ENCODE measurements around the gene PRKCZ. TPM values are rescaled to one million over a fixed set of nuclear protein-coding genes. Genes with fewer than 3 reads are reported as not detected.

The PRKCZ gene
- total and polyA plus RNA-seq, 2 experiments from 2014 or later = 26.2 to 36.9 TPM

DNA sequence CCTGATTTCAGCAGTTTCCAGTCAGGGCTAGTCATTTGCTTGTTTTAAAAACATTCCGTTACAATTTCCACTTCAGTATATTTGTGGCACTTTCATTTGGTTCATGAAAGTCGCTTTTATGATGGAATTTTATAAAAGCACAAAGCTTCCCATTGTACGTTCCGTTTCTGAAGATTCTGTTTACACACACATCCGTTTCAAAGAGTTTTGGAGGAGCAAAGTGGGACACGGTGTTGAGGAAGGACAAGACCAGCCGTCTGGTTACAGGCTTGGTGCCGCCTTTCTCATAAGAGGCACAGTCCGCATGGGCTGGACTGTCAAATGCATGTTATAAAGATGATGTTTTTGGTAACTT, 84.0 kb downstream of the PRKCZ start:
- H3K4me2 ChIP-seq = no peak overlapping the region
- peak overlapping the region; percentile 21; the same call in 1 of the 3 replicates for H3K4me3 Mint-ChIP-seq

More for the DNA sequence above, 84.0 kb downstream of the PRKCZ start:
- Histone ChIP-seq H2AFZ (no peak overlapping the region), H4K20me1 (replicated peaks; ENCODE audit: insufficient read depth) (peaks cover 17% of the 10 kb centered on the region), H3K4me3 (no peak overlapping the region; the same call in 1 of the 2 replicates), H3K27ac (ENCODE audit: low read depth) (peak overlapping the region; percentile 14; the same call in 1 of the 2 replicates), H3F3A (replicated peaks; ENCODE audit: low read depth) (peaks cover 21% of the 10 kb centered on the region), H3K27me3 (ENCODE audit: insufficient read depth) (no peaks in the 10 kb centered on the region), H3K9me2 (ENCODE audit: insufficient read depth) (no peaks in the 10 kb centered on the region), H3K4me1 (ENCODE audit: insufficient read depth) (peaks cover 18% of the 10 kb centered on the region), H3K79me2 (replicated peaks; ENCODE audit: insufficient read depth) (peaks cover 13% of the 10 kb centered on the region), H3K36me3 (ENCODE audit: insufficient read depth) (no peaks in the 10 kb centered on the region)
- H3K27me3 Mint-ChIP-seq (ENCODE audit: insufficient read depth, low read depth, poor library complexity) = peaks cover 19% of the 10 kb centered on the region
- H3K4me1 Mint-ChIP-seq = peaks cover 25% of the 10 kb centered on the region
- TF ChIP-seq ETS1 (IDR thresholded peaks at IDR 0.05) (no peak), EZH2phosphoT487 (IDR thresholded peaks at IDR 0.05; ENCODE audit: unreplicated experiment) (no peak), ZNF331 (CRISPR knock-in tag; IDR thresholded peaks at IDR 0.05; ENCODE audit: low read depth) (no peak), CREB1 (CRISPR knock-in tag; IDR thresholded peaks at IDR 0.05; ENCODE audit: low read depth) (no peak), JUNB (IDR thresholded peaks at IDR 0.05; ENCODE audit: unreplicated experiment) (no peak), NANOG (IDR thresholded peaks at IDR 0.05; ENCODE audit: borderline replicate concordance) (no peak)
- TF ChIP-seq, protein P1, sequence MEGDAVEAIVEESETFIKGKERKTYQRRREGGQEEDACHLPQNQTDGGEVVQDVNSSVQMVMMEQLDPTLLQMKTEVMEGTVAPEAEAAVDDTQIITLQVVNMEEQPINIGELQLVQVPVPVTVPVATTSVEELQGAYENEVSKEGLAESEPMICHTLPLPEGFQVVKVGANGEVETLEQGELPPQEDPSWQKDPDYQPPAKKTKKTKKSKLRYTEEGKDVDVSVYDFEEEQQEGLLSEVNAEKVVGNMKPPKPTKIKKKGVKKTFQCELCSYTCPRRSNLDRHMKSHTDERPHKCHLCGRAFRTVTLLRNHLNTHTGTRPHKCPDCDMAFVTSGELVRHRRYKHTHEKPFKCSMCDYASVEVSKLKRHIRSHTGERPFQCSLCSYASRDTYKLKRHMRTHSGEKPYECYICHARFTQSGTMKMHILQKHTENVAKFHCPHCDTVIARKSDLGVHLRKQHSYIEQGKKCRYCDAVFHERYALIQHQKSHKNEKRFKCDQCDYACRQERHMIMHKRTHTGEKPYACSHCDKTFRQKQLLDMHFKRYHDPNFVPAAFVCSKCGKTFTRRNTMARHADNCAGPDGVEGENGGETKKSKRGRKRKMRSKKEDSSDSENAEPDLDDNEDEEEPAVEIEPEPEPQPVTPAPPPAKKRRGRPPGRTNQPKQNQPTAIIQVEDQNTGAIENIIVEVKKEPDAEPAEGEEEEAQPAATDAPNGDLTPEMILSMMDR (conservative IDR thresholded peaks at IDR 0.05; ENCODE audit: low read depth in 2 of 2) = no peak
- TF ChIP-seq, protein P2, sequence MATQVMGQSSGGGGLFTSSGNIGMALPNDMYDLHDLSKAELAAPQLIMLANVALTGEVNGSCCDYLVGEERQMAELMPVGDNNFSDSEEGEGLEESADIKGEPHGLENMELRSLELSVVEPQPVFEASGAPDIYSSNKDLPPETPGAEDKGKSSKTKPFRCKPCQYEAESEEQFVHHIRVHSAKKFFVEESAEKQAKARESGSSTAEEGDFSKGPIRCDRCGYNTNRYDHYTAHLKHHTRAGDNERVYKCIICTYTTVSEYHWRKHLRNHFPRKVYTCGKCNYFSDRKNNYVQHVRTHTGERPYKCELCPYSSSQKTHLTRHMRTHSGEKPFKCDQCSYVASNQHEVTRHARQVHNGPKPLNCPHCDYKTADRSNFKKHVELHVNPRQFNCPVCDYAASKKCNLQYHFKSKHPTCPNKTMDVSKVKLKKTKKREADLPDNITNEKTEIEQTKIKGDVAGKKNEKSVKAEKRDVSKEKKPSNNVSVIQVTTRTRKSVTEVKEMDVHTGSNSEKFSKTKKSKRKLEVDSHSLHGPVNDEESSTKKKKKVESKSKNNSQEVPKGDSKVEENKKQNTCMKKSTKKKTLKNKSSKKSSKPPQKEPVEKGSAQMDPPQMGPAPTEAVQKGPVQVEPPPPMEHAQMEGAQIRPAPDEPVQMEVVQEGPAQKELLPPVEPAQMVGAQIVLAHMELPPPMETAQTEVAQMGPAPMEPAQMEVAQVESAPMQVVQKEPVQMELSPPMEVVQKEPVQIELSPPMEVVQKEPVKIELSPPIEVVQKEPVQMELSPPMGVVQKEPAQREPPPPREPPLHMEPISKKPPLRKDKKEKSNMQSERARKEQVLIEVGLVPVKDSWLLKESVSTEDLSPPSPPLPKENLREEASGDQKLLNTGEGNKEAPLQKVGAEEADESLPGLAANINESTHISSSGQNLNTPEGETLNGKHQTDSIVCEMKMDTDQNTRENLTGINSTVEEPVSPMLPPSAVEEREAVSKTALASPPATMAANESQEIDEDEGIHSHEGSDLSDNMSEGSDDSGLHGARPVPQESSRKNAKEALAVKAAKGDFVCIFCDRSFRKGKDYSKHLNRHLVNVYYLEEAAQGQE (IDR thresholded peaks at IDR 0.05; ENCODE audit: unreplicated experiment) = no peak
- no peak overlapping the region for H3K27ac Mint-ChIP-seq
- DNase-seq (ENCODE audit: low spot score) (no peak), ATAC-seq (no peak)
- H3K36me3 Mint-ChIP-seq (ENCODE audit: low read depth) = no peaks in the 10 kb centered on the region; the same call in 1 of the 3 replicates
- H3K9me3 Mint-ChIP-seq = no peaks in the 10 kb centered on the region
